ENCODE results near the gene MET.

Gene MET

DNA sequence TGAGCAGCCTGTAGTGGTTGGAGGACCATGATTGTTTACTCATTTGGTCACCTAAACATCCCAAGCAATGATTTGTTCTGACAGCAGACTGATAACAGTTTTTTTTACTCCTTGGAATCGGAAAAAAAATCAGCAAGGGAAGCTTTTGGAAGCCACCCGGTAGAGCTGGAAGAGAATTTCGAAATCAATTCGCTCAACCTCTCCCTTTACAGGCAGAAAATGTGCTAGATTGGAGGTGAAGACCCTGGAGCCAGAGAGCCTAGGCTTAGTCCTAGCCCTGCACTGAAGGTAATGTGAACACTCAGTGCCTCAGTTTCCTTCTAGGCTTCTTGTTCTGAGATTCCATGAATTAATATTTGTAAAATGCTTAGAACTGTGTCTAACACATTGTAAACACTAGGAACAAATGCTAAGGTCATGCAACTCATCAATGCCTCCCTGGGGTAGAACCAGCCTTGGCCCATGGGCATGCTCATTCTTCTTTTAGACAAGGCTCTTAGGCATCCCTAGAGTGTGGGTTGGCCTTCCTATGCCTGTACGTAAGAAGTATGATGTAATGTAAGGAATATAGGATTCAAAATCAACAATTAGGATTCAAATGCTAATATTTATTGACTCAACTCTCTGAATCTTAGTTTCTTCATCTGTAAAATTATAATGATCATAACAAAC lies 52.7 kb downstream of the MET start:
- no peak overlapping the region for H3K4me3 ChIP-seq (ENCODE audit: low read depth, low read length)
- DNase-seq (ENCODE audit: low read depth), result no peak
- no peak for TF ChIP-seq CTCF (IDR thresholded peaks at IDR 0.05; ENCODE audit: insufficient read depth, low read depth, low read length, missing control alignments)

DNA sequence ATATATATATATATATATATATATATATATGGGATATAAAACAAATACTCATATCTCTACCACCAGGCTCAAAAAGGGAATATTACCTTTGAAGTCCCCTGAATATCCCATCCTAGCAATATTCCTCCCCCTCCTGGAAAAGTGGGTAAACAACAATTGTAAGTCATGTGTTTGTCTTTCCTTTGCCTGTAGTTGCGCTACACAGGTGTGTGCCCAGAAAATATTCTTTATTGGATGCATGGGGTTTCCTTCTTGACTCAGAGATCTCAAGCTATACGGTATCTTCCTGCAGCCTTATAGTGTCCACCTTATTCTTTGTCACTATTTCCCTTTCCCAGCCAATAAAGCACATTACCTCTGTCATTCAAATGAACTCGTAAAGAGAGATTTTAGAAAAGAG lies 54.2 kb downstream of the MET start:
- no peak for DNase-seq (ENCODE audit: low read depth)
- H3K4me3 ChIP-seq (ENCODE audit: low read depth, low read length), result no peak overlapping the region
- TF ChIP-seq CTCF (IDR thresholded peaks at IDR 0.05; ENCODE audit: insufficient read depth, low read depth, low read length, missing control alignments), result no peak

GRCh38 chr7:116726713-116727431 lies 54.9 kb downstream of the MET start:
- DNase-seq (ENCODE audit: low read depth), result no peak
- TF ChIP-seq CTCF (IDR thresholded peaks at IDR 0.05; ENCODE audit: insufficient read depth, low read depth, low read length, missing control alignments), result no peak
- H3K4me3 ChIP-seq (ENCODE audit: low read depth, low read length), result no peak overlapping the region

GRCh38 chr7:116727432-116728009 lies 55.5 kb downstream of the MET start:
- no peak for DNase-seq (ENCODE audit: low read depth)
- H3K4me3 ChIP-seq (ENCODE audit: low read depth, low read length), result no peak overlapping the region
- no peak for TF ChIP-seq CTCF (IDR thresholded peaks at IDR 0.05; ENCODE audit: insufficient read depth, low read depth, low read length, missing control alignments)

GRCh38 chr7:116728413-116728812 lies 56.4 kb downstream of the MET start:
- no peak for DNase-seq (ENCODE audit: low read depth)
- no peak overlapping the region for H3K4me3 ChIP-seq (ENCODE audit: low read depth, low read length)
- no peak for TF ChIP-seq CTCF (IDR thresholded peaks at IDR 0.05; ENCODE audit: insufficient read depth, low read depth, low read length, missing control alignments)

- H3K4me3 ChIP-seq (ENCODE audit: low read depth, low read length), result no peak overlapping the region
- no peak for TF ChIP-seq CTCF (IDR thresholded peaks at IDR 0.05; ENCODE audit: insufficient read depth, low read depth, low read length, missing control alignments)
- DNase-seq (ENCODE audit: low read depth), result no peak
These were observed 58.4 kb downstream of the MET start for GRCh38 chr7:116730097-116731022.
